NOMO-1 treated with DMSO at 0.1 percent for 48 hours (cell line): Measurements from ENCODE around the gene VMAC.
A peak's percentile ranks its signal among the peaks of the same experiment; 100 is the strongest.

ENCODE experiments used
- DNase-seq: peaks from one replicate; lab custom pipeline; 2025; ENCODE audit not compliant: unreplicated experiment; lab: John Stamatoyannopoulos, UW

Gene VMAC

DNA sequence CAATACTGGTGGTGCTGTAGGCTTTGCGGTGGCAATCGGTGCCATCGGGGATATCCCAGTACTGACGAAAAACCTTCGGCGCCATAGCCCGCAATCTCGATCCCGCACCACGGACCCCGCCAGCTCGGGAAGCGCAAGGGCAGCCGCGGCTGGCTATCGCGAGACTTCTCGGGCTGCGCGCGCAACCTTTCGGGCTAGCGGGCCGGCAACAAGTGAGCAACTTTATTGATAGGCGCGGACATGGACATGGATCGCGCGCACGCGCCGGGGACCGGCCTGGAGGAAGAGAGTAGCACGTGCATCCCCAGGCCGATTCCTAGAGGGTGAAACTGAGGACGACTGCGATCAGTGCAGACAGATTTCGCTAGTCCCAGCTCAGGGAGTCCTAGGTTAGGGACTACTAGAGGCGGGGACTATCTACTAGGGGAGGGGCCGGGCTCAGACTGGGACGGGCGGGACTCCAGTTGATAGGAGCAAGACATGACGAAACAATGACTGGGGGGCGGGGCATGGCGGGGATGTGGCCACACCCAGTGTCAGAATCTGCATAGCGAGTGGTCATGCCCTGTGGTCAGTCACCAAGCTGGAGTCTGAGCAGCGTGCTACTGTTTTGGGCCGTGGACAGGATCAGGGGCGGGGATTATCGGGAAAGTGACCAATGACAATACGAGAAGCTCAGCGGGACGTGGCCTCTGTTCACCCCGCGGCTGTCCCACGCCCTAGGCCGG lies 884 bp upstream of the VMAC start, which contains the start of gene NDUFA11:
TSS of gene NDUFA11 (minus strand) at position 167 of the 728 bp plus-strand sequence. CDS start at position 85, 82 bp downstream.
- DNase-seq = peak; percentile 95

- no peak for DNase-seq
Measured at GRCh38 chr19:5905114-5905778, 574 bp downstream of the VMAC start.

DNA sequence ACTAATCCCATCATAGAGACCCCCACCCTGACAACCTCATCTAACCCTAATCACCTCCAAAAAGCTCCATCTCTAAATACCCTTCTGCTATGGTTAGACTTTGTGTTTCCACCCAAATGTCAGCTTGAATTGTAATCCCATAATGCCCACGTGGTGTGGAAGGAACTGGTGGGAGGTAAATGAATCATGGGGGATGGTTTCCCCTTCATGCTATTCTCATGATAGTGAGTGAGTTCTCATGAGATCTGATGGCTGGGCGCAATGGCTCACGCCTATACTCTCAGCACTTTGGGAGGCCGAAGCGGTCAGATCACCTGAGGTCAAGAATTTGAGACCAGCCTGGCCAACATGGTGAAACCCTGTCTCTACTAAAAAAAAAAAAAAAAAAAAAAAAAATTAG lies 2.6 kb downstream of the VMAC start:
- DNase-seq = no peak

DNA sequence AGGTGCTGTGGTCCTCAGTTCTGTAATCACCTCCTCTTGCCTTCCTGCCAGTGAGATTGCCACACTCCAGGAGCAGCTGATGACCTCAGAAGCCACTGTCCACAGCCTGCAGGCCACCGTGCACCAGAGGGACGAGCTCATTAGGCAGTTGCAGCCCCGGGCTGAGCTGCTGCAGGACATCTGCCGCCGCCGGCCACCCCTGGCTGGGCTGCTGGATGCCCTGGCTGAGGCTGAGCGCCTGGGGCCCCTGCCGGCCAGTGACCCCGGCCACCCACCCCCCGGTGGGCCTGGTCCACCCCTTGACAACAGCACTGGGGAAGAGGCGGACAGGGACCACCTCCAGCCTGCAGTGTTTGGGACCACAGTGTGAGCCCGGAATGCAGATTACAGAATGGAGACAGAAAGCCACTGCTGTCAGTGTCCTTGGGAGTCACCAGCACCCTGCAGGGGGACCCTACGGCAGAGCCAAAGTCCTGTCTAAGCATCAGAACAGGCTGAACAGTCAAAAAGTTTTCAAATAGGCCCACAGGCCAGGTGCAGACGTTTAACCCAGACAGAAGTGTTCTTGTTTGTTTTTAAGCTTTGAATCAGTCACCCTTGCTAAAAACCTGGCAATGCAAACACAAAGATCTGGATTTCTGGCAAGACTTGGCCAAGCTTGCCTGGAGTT lies 4.2 kb downstream of the VMAC start:
- no peak for DNase-seq

DNA sequence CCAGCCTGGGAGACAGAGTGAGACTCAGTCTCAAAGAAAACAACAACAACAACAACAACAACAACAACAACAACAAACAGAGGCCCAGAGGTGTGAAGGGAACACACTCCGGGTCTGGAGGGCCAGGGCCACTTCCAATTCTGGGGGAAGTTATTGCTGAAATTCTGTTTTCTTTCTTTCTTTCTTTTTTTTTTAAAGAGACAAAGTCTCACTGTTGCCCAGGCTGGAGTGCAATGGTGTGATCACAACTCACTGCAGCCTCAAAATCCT lies 5.9 kb downstream of the VMAC start:
- no peak for DNase-seq

GRCh38 chr19:5911366-5911765 lies 6.7 kb downstream of the VMAC start:
- DNase-seq = no peak

GRCh38 chr19:5913739-5914357 lies 9.2 kb downstream of the VMAC start, which contains the start of gene CAPS:
TSS of gene CAPS (plus strand) at chr19:5914254. CDS start at chr19:5914407, 153 bp downstream.
- no peak for DNase-seq

GRCh38 chr19:5914358-5914774 lies 9.7 kb downstream of the VMAC start:
- no peak for DNase-seq

DNA sequence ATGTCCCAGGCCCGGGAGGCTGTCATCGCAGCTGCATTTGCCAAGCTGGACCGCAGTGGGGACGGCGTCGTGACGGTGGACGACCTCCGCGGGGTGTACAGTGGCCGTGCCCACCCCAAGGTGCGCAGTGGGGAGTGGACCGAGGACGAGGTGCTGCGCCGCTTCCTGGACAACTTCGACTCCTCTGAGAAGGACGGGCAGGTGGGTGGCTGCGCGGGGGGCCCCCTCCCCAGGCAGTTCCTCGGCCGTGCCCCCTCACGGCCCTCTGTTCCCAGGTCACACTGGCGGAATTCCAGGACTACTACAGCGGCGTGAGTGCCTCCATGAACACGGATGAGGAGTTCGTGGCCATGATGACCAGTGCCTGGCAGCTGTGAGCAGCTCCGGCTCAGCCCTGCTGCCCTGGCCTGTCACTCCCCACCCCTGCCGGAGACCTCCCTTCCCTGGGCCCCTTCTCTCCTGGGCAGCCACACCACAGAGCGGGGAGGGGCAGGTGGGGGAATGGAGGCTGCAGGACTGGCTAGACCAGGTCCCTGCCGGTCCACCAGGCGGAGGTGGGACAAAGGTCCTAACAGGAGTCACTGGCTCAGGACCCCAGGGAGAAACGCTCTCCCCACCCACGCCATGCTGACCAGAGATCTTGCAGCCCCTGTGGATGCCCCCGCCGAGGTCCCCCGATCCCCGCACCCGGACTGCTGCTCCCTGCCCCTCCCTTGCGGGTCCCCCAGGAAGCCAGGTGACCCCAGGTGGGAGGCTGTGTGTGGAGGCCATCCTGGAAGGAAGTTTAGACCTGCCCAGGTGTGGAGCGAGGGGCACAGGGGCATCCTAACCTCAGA lies 10.5 kb downstream of the VMAC start:
- no peak for DNase-seq

DNA sequence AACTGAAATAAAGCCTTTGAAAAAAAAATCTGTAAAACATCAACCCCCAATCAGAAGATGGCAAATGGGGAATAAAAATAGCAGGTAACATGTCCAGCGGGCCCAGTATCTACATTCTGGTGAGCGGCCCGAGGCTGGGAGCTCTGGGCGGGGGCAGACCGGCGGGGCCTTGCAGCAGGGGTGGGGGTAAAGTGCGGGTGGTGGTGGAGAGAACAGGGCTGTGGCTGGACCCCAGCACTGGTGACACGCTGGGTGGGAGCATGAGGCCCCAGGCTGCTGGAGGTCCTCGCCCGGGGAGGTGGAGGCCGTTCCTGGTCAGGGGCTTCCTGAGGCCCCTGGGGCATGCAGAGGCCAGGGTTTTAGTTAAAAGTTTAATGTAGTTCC lies 11.1 kb downstream of the VMAC start:
- no peak for DNase-seq

- no peak for DNase-seq
Measured at GRCh38 chr19:5916181-5916708, 11.6 kb downstream of the VMAC start.

- DNase-seq = no peak
Measured at GRCh38 chr19:5917431-5918107, 12.9 kb downstream of the VMAC start.

DNA sequence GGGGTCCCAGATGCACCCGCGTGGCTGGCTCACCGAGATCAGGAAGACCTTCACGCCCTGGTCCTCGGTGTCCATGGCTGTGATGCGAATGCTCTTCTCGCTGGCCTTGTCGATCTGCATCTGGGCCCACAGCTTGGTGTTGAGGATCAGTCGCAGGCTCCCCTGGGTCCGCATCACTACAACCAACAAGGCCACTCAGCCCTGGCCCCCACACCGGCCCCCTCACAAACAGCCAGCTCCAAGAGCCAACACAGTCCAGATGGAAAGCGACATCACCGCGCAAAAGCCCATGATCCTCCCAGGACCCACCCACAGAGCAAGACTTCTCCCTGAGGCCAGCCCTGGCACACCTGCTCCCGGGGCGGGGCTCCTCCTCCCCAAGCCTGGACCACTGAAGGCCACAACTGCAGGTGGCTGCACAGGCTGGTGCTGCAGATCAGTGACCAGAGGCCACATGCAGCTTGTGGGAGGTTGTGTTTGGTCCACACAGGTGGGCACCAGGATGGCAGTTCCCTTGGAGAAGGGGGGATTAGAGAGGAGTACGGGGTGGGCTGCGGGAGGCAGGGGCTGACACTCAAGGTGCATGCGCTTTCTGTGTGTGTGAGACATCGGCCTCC lies 13.9 kb downstream of the VMAC start:
- DNase-seq = no peak

DNA sequence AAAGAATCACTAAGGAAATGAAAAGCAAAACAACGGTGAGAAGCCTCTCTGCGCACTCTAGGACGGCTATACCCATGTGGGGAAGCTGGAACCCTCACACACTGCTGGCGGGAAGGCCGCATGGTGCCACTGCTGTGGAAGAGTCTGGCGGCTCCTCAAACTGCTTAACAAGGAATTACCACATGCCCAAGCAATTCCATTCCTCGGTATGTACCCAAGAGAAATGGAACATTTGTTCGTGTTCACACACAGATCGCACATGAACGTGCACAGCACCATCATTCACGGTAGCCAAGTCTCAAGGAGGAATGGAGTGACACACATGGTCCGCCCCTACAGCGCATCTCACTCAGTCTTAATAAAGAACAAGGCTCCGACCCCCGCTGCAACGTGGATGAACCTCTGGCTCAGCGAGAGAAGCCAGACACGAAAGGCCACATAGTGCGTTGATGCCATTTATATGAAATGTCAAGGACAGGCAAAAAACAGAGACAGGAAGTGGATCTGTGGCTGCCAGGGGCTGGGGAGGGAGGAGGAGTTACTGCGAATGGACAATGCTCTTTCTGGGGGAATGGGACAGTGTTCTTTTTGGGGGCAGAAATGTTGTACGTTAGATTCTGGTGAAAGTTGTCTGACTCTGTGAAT lies 17.0 kb downstream of the VMAC start:
- DNase-seq = no peak

GRCh38 chr19:5922161-5922545 lies 17.5 kb downstream of the VMAC start:
- no peak for DNase-seq

- DNase-seq = no peak
Measured at GRCh38 chr19:5923356-5923755, 18.7 kb downstream of the VMAC start.

DNA sequence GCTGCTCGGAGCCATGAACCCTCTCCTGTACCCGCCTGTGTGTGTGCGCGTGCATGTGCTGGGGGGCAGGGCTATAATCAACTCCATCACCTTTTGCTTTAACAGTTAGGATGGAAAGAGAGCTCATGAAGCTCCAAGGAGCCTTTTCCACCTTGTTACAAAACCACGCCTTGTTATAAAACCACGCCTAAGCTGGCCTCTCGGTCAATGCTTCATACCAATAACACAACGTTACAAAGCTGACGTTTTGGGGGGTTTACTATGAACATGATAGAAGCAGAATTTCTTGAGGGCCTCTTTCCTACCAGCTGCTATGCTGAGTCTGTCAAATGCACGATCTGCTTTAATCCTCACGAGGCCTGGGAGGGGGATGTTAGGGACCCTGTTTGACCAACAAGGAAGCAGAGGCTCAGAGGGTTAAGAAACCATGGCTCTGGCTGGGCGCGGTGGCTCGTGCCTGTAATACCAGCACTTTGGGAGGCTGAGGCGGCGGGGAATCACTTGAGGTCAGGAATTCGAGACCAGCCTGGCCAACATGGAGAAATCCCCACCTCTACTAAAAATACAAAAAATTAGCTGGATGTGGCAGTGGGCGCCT lies 21.3 kb downstream of the VMAC start:
- no peak for DNase-seq

- DNase-seq = no peak
Measured at GRCh38 chr19:5926641-5927440, 22.2 kb downstream of the VMAC start.
